Activated CD4-positive, alpha-beta T cell treated with anti-CD3 and anti-CD28 coated beads for 36 hours (primary cell): Measurements from ENCODE around the gene CHCHD6. TPM values are rescaled to one million over a fixed set of nuclear protein-coding genes. Genes with fewer than 3 reads are reported as not detected.
A peak's percentile ranks its signal among the peaks of the same experiment; 100 is the strongest.

Experiments
- ATAC-seq: fragments of 200-7000 bp; cut with Tn5 transposase; one replicate; pipeline ENCODE4 v1.10.0; 2021; ENCODE audit warnings: mild to moderate bottlenecking, moderate library complexity
- CTCF ChIA-PET: fragments of 350-600 bp; sonication (Branson Sonifier 250); formaldehyde crosslinking; loops from one replicate; lab custom pipeline; 2021; ENCODE audit warnings: antibody characterized with exemption; lab: Charles Lee
- POLR2A ChIA-PET: fragments of 350-600 bp; sonication (Branson Sonifier 250); formaldehyde crosslinking; loops from one replicate; lab custom pipeline; 2021; ENCODE audit warnings: antibody characterized with exemption, inconsistent platforms; lab: Charles Lee
- DNase-seq: peaks from one replicate; pipeline ENCODE4 v3.0.0-alpha.2; 2020
- H3K27ac Mint-ChIP-seq: one replicate; pipeline ENCODE4 v1.8.0; 2021; ENCODE audit warnings: mixed read lengths
- H3K27me3 Mint-ChIP-seq: one replicate; pipeline ENCODE4 v1.8.0; 2021; ENCODE audit warnings: mixed read lengths
- H3K36me3 Mint-ChIP-seq: one replicate; pipeline ENCODE4 v1.8.0; 2021; ENCODE audit warnings: low read depth, mixed read lengths
- H3K4me1 Mint-ChIP-seq: one replicate; pipeline ENCODE4 v1.8.0; 2021; ENCODE audit warnings: mixed read lengths
- H3K4me3 Mint-ChIP-seq: one replicate; pipeline ENCODE4 v1.8.0; 2021; ENCODE audit warnings: mild to moderate bottlenecking, moderate library complexity, mixed read lengths
- H3K9me3 Mint-ChIP-seq: one replicate; pipeline ENCODE4 v1.8.0; 2021; ENCODE audit warnings: low read depth, mixed read lengths
- intact Hi-C, 2 experiments: fragments of 100-400 bp; cut with DNase I in 1 of 2; cut with micrococcal nuclease in 1 of 2; formaldehyde crosslinking; loops; one replicate each; pipeline versions ENCODE4 v1.14.2 to v1.15.1; 2022 to 2024; cut with DNase I, micrococcal nuclease
- total RNA-seq, 2 experiments: library from RNA; stranded (reverse); gene quantifications; one replicate each; pipeline ENCODE4 v1.2.3, GENCODE V29; 2021

Gene CHCHD6
- total RNA-seq, 2 experiments from 2014 or later: 17.1 to 17.7 TPM

DNA sequence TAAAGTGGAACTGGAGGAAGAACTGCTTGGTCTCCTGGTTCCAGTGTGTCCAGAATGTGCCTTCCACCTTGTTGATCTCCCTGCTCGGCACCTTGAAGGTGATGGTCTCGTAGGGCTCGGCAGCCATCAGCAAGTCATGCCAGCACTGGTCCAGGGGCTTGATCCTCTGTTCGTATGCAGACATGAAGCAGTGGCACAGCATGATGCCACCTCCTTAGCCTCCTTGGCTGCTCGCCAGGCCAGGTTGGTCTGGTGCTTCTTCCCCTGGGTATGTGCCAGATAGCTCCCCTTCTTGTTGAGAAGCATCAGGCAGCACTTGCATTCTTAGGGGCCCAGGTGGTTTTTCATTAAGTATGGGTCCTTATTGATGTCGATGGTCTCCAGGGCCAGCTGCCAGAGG is 31.3 kb upstream of the CHCHD6 start:
- Mint-ChIP-seq H3K4me1 (peaks cover 5% of the 10 kb centered on the region), H3K36me3 (no peaks in the 10 kb centered on the region), H3K9me3 (peaks cover 7% of the 10 kb centered on the region), H3K27ac (no peak overlapping the region), H3K4me3 (no peak overlapping the region), H3K27me3 (peaks cover 3% of the 10 kb centered on the region)
- DNase-seq: no peak
- no peak for ATAC-seq
- intact Hi-C loops: no loop called here
- ChIA-PET CTCF (interaction anchor here (0.6 kb wide), 1 partner anchor 201 kb away, joined by 3 read pairs; no protein-coding TSS in a partner anchor), POLR2A (no interaction called here)

DNA sequence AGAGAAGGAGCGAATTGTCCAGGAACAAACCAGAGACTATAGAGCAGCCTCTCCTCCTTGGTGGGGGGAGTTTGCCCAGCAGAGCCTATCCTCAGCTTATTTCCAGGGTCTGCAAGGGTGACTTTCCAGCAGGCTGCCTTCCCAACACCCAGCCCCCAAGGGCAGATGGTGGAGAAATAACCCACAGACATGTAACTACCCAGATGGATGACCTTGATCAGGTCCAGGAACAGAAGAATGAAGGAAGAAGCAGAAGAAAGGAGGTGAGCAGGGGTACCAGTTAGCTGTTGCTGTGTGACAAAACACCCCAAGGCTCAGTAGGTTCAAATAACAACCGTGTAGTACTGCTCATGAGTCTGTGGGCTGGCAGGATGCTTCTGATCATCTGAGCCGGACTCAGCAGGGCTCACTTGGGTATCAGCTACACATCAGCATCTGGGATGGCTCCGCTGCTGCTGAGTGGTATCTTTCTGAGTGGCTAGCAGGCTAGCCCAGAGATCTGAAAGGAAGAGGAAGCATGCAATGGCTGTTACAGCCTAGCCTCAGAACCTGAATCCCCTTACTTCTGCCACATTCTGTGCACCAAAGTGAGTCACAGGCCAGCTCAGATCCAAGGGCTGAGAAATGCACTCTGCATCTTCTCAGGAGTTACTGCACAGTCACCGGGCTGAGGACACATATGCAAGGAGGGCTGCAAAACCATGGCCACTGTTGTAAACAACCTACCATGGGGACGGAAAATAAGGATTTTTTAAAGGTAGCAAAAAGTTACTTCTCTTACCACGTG is 26.9 kb upstream of the CHCHD6 start:
- Mint-ChIP-seq H3K4me3 (no peak overlapping the region), H3K27me3 (peaks cover 3% of the 10 kb centered on the region), H3K36me3 (no peaks in the 10 kb centered on the region), H3K4me1 (peaks cover 4% of the 10 kb centered on the region), H3K9me3 (peaks cover 2% of the 10 kb centered on the region), H3K27ac (no peak overlapping the region)
- intact Hi-C loops: loop anchor here in 1 of 2 experiments (5.0 kb wide), 1 partner anchor 870 kb away; no protein-coding TSS in a partner anchor
- ChIA-PET POLR2A (no interaction called here), CTCF (interaction anchor here (0.6 to 0.7 kb wide), 2 partner anchors 25 to 778 kb away, joined by 3 to 4 read pairs; no protein-coding TSS in a partner anchor)
- DNase-seq: no peak
- no peak for ATAC-seq

DNA sequence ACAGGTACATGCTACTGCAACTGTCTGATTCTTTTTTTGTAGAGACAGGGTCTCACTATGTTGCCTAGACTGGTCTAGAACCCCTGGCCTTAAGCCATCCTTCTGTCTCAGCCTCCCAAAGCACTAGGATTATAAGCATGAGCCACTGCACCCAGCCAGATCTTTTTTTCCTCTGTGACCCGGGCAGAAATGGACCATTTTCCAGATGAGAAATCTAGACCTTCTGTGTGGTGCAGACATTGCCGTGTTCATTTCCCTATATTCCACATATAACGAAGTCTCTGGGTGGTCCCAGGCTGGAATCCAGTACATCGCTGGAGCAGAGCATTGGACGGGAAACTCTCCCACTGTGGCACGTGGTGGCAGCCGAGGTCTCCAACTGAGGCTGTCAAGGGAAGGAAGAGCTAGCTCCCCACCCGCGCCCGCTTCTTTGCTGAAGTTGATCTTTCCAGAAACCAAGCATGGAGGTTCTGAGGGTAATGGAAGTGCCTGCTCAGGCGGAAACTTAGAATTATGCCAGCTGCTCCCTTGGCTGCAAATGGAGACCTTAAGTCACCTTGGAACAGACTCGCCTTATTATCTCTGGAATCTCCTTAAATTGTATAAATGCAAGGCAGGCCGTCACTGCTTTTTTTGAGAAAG is 26.1 kb upstream of the CHCHD6 start:
- Mint-ChIP-seq H3K9me3 (peaks cover 2% of the 10 kb centered on the region), H3K36me3 (no peaks in the 10 kb centered on the region), H3K27ac (no peak overlapping the region), H3K4me3 (no peak overlapping the region), H3K4me1 (peaks cover 4% of the 10 kb centered on the region), H3K27me3 (peaks cover 3% of the 10 kb centered on the region)
- POLR2A ChIA-PET: no interaction called here
- CTCF ChIA-PET: interaction anchor here (0.7 to 1.8 kb wide), 6 partner anchors 18 to 778 kb away, joined by 3 to 10 read pairs (median 4); no protein-coding TSS in a partner anchor
- ATAC-seq: no peak
- DNase-seq: no peak
- intact Hi-C loops: loop anchor here in 1 of 2 experiments (5.0 kb wide), 1 partner anchor 869 kb away; no protein-coding TSS in a partner anchor

DNA sequence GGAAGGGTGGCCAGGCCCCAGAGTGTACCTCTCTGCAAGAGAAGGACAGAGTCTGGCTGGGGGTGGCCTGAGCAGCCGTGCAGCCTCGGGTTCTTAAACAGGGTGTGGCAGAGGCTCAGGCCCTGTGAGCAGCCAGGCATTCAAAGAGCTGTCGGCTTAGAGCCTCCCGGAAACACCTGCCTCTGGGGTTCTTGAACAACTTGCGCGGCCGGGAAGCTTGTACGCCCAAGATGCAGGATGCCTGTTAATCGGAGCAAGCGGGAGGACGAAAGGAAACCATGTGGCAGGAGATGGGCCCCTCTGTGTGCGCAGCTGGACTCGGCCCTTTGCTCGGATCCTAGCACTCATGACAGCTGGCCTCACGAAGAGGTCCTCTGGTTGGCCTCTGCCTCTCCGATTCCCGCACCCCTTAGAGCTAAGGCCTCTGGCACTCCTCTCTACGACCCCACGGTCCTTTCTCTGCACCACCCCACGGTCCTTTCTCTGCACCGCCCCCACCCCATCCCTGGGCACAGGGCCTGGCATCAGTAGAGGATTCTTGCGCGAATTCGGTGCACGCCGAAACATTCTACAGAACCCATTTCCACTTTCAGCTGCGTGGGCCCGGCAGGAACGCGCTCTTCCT is 25.2 kb upstream of the CHCHD6 start:
- Mint-ChIP-seq H3K9me3 (peaks cover 2% of the 10 kb centered on the region), H3K36me3 (no peaks in the 10 kb centered on the region), H3K27ac (no peak overlapping the region), H3K27me3 (peaks cover 3% of the 10 kb centered on the region), H3K4me1 (peaks cover 4% of the 10 kb centered on the region), H3K4me3 (no peak overlapping the region)
- POLR2A ChIA-PET: no interaction called here
- ATAC-seq (peak; percentile 30), DNase-seq (no peak)
- CTCF ChIA-PET: interaction anchor here (0.6 to 2.0 kb wide), 11 partner anchors 8 to 869 kb away, joined by 3 to 10 read pairs (median 4); no protein-coding TSS in a partner anchor
- intact Hi-C loops: loop anchor here (1.0 to 5.0 kb wide), 5 partner anchors 303 to 868 kb away; no protein-coding TSS in a partner anchor

DNA sequence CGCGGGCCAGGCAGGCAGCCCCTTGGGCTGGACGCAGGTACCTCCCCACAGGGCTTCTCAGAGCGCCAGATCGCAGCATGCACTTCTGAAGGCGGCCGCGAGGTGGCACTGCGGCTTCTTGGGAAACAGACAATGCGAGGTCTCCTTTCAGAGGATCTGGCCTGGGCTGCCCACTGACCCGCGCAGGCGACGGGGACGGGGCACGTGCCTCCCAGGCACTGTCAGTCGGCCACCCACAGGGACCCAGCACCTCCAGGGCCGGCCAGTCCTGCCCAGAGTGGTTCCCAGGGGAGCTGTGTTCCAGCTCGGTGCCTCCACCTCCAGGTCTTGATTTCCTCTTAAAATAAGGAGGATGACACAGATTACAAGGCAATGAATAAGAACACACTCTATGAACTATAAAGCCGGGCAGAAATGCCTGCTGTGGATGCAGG is 24.7 kb upstream of the CHCHD6 start:
- ChIA-PET POLR2A (no interaction called here), CTCF (interaction anchor here (0.5 to 2.0 kb wide), 13 partner anchors 8 to 936 kb away, joined by 3 to 9 read pairs (median 3); no protein-coding TSS in a partner anchor)
- intact Hi-C loops: loop anchor here (1.0 to 5.0 kb wide), 5 partner anchors 303 to 868 kb away; no protein-coding TSS in a partner anchor
- Mint-ChIP-seq H3K9me3 (peaks cover 2% of the 10 kb centered on the region), H3K27me3 (peaks cover 3% of the 10 kb centered on the region), H3K4me3 (no peak overlapping the region), H3K36me3 (no peaks in the 10 kb centered on the region), H3K27ac (no peak overlapping the region), H3K4me1 (peaks cover 4% of the 10 kb centered on the region)
- ATAC-seq (peak; percentile 84), DNase-seq (peak; percentile 88)

DNA sequence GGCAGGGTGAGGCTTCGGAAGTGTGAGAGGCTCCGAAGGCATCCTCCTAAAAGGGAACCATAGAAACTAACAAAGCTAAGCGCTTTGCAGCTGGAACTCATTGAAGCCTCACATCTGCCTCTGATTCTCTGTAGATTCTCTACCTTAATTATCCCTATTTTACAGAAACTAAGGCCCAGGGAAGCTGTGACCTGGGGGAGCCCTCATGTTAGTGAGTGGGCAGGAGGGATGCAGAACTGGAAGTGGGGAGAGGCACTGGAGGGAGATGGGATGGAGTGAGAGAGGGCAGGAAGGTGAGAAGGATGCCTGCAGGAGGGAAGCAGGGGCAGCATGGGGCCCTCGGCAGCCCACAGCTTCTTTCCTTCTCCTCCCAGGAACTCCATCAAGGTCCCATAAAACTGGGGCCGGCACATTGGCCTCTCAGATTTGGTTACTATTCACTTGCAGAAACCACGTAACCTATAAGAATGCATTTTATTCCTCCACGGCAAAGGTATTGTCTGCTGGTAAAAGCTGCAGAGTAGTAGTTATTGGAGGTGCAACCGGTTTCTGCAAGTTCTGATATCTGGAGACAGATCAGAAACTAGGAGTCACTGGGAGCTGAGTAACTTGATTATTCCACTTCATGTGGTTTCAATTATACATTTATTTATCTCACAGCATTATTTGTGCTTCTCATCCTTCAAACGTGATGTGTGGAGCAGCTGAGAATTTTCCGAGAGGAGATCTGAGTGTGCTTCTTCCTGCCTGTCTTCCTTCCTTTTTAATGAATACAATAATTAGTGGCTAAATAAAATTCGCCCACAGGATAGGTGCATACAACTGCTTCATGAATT is 24.0 kb upstream of the CHCHD6 start:
- ChIA-PET CTCF (interaction anchor here (0.5 to 2.0 kb wide), 12 partner anchors 9 to 935 kb away, joined by 3 to 9 read pairs (median 3); no protein-coding TSS in a partner anchor), POLR2A (no interaction called here)
- no peak for DNase-seq
- Mint-ChIP-seq H3K4me1 (peaks cover 4% of the 10 kb centered on the region), H3K27ac (no peak overlapping the region), H3K9me3 (no peaks in the 10 kb centered on the region), H3K27me3 (no peaks in the 10 kb centered on the region), H3K36me3 (no peaks in the 10 kb centered on the region), H3K4me3 (no peak overlapping the region)
- no peak for ATAC-seq
- intact Hi-C loops: loop anchor here (1.0 to 5.0 kb wide), 5 partner anchors 302 to 867 kb away; no protein-coding TSS in a partner anchor

DNA sequence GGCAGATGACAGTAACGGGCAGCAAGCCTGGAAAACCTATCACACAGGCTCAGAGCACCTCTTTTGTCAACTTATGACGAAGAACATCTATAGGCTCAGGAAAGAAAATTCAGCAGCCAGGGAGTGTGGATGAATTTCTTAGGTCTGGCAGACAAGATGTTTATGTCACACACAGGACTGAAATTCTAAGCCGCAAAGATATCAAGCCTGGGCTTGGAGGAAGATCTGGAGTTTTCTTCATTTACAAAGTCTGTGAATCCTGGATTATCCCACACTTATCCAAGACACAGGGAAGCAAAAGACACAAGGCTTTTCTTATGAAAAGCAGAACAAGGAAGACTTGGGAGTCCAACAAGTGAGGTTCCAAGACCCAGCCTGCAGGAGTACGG is 23.4 kb upstream of the CHCHD6 start:
- H3K27me3 Mint-ChIP-seq: no peaks in the 10 kb centered on the region
- ChIA-PET POLR2A (no interaction called here), CTCF (interaction anchor here (1.4 to 1.8 kb wide), 2 partner anchors 14 to 775 kb away, joined by 3 read pairs; no protein-coding TSS in a partner anchor)
- H3K4me1 Mint-ChIP-seq: peaks cover 4% of the 10 kb centered on the region
- no peak for DNase-seq
- no peak overlapping the region for H3K27ac Mint-ChIP-seq
- H3K36me3 Mint-ChIP-seq: no peaks in the 10 kb centered on the region
- H3K9me3 Mint-ChIP-seq: no peaks in the 10 kb centered on the region
- intact Hi-C loops: no loop called here
- ATAC-seq: no peak
- no peak overlapping the region for H3K4me3 Mint-ChIP-seq

DNA sequence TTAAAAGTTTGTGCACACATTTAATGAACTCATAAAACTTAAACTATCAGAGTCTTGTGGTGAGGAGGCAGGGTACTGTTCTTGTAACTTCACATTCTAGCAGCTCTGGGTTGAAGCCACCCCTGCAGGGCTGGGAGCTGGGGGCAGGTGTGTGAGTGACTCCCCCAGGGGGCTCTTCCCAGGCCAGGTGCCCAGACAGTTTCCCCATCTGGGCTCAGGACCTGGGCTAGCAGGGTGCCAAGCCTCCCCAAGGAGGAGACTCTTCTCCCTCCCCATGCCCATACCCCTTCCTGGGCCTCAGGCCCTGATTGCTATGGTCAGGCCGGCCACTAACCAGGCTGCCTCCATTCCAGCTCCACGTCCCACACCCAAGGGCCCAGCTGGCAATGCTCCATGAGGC is 22.0 kb upstream of the CHCHD6 start:
- DNase-seq (no peak), ATAC-seq (no peak)
- Mint-ChIP-seq H3K4me1 (peaks cover 4% of the 10 kb centered on the region), H3K27ac (no peak overlapping the region), H3K9me3 (no peaks in the 10 kb centered on the region), H3K36me3 (no peaks in the 10 kb centered on the region), H3K27me3 (no peaks in the 10 kb centered on the region), H3K4me3 (no peak overlapping the region)
- POLR2A ChIA-PET: interaction anchor here (0.6 kb wide), 1 partner anchor 205 kb away, joined by 3 read pairs; no protein-coding TSS in a partner anchor
- intact Hi-C loops: no loop called here
- CTCF ChIA-PET: interaction anchor here (1.4 kb wide), 1 partner anchor 773 kb away, joined by 3 read pairs; no protein-coding TSS in a partner anchor

DNA sequence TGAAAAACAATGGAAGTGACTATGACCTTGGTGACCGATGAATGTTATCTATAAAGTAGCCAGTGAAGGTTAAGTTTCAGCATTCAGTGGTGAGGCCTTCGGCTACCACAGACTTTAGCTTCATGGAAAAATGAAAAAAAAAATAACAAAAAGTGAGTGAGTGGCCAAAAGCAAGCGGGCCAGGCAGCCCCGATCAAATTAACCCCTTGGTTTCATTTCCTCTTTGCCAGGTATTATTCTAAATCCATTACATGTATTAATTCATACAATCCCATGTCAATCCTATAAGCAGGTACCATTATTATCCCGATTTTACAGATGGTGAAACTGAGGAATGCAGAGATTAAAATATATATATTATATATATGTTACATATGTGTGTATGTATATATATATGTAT is 21.0 kb upstream of the CHCHD6 start:
- peaks cover 4% of the 10 kb centered on the region for H3K4me1 Mint-ChIP-seq
- no peak overlapping the region for H3K27ac Mint-ChIP-seq
- no peaks in the 10 kb centered on the region for H3K36me3 Mint-ChIP-seq
- H3K4me3 Mint-ChIP-seq: no peak overlapping the region
- ChIA-PET POLR2A (no interaction called here), CTCF (interaction anchor here (0.8 kb wide), 1 partner anchor 862 kb away, joined by 6 read pairs; no protein-coding TSS in a partner anchor)
- H3K27me3 Mint-ChIP-seq: no peaks in the 10 kb centered on the region
- H3K9me3 Mint-ChIP-seq: no peaks in the 10 kb centered on the region
- ATAC-seq (no peak), DNase-seq (no peak)
- intact Hi-C loops: no loop called here

DNA sequence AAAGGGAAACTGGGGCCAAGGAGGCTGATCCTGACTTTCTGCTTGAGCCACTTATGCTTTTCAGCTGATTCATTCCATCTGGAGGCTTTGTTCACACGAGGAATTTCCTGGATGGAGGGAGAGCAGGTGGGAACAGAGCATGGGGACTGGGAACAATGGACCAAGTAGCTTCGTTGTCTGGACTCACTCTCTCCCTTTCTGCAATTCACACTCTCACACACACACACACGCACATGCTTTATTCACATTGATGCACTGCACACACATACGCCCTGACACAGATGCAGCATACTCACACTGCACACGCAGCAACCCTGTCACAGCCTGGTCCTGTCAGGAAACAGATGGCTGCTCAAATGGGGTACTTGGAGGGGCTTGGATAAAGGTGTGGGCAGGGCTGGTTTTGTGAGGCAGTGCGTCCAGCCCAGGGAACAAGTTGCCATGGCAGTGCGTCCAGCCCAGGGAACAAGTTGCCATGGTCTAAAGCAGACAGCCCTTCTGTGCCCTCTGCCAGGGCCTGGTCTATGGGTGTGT is 19.8 kb upstream of the CHCHD6 start:
- Mint-ChIP-seq H3K4me1 (no peaks in the 10 kb centered on the region), H3K36me3 (no peaks in the 10 kb centered on the region), H3K27ac (no peak overlapping the region), H3K4me3 (no peak overlapping the region), H3K9me3 (no peaks in the 10 kb centered on the region), H3K27me3 (peaks cover 2% of the 10 kb centered on the region)
- POLR2A ChIA-PET: no interaction called here
- ATAC-seq (no peak), DNase-seq (no peak)
- intact Hi-C loops: no loop called here
- CTCF ChIA-PET: interaction anchor here (0.6 kb wide), 1 partner anchor 53 kb away, joined by 3 read pairs; no protein-coding TSS in a partner anchor
